SK-N-SH (cell line): ENCODE data around the gene PRPF40A. TPM values are rescaled to one million over a fixed set of nuclear protein-coding genes. Genes with fewer than 3 reads are reported as not detected.

Experiments
- CTCF ChIA-PET: fragments of 300-600, 350-600 bp; formaldehyde crosslinking; extraction: SDS; loops from one replicate; lab custom pipeline; 2021; lab: Yijun Ruan, JAX
- POLR2A ChIA-PET: fragments of 350-600 bp; sonication (Branson Sonifier 250); formaldehyde crosslinking; extraction: SDS; loops from one replicate; lab custom pipeline; 2020; ENCODE audit warnings: antibody characterized with exemption, inconsistent platforms; lab: Yijun Ruan, JAX
- DNase-seq: peaks from one replicate; pipeline ENCODE4 v3.0.0; 2012
- H2AFZ ChIP-seq: fragments of 200-600 bp; sonication (generic); 2 replicates; pipeline ENCODE4 v1.8.1; 2016; ENCODE audit warnings: antibody characterized with exemption, mild to moderate bottlenecking, low read depth
- H3F3A ChIP-seq: fragments of 200-600 bp; sonication (generic); replicated peaks from 2 replicates; pipeline ENCODE3; 2016; ENCODE audit warnings: antibody characterized with exemption, mild to moderate bottlenecking; ENCODE audit not compliant: insufficient read depth
- H3K27ac ChIP-seq, 2 experiments: fragments of 200-500 bp in 1 of 2; fragments of 200-600 bp in 1 of 2; sonication (Bioruptor generic) in 1 of 2; sonication (generic), shearing (Covaris generic) in 1 of 2; 2 replicates each; pipeline versions ENCODE4 v1.5.1 to v1.6.1; 2014 to 2016; ENCODE audit warnings: low read depth in 2 of 2, inconsistent platforms in 1 of 2, low read length in 1 of 2, mild to moderate bottlenecking in 1 of 2, mixed read lengths in 1 of 2
- H3K27me3 ChIP-seq: fragments of 200-600 bp; sonication (generic), shearing (Covaris generic); 2 replicates; pipeline ENCODE4 v1.6.1; 2016; ENCODE audit warnings: mixed run types; ENCODE audit not compliant: insufficient read depth
- H3K36me3 ChIP-seq, 2 experiments: fragments of 200-500 bp in 1 of 2; fragments of 200-600 bp in 1 of 2; sonication (Bioruptor generic) in 1 of 2; sonication (generic) in 1 of 2; replicated peaks in 1 of 2; 2 replicates each; pipeline versions ENCODE3 to v1.5.1; 2014 to 2016; ENCODE audit warnings: low read length in 1 of 2, mild to moderate bottlenecking in 1 of 2; ENCODE audit not compliant: insufficient read depth in 2 of 2, control insufficient read depth in 1 of 2
- H3K4me1 ChIP-seq, 2 experiments: fragments of 200-500 bp in 1 of 2; fragments of 200-600 bp in 1 of 2; sonication (Bioruptor generic) in 1 of 2; sonication (generic), shearing (Covaris generic) in 1 of 2; 2 replicates each; pipeline versions ENCODE4 v1.5.1 to v1.6.1; 2014 to 2016; ENCODE audit warnings: low read depth in 1 of 2, low read length in 1 of 2, mixed run types in 1 of 2; ENCODE audit not compliant: insufficient read depth in 2 of 2, control insufficient read depth in 1 of 2
- H3K4me2 ChIP-seq: fragments of 200-600 bp; sonication (generic), shearing (Covaris generic); 2 replicates; pipeline ENCODE4 v1.6.1; 2017; ENCODE audit warnings: mixed run types
- H3K4me3 ChIP-seq, 2 experiments: fragments of 200-500 bp in 1 of 2; fragments of 200-600 bp in 1 of 2; sonication (Bioruptor generic) in 1 of 2; sonication (generic), shearing (Covaris generic) in 1 of 2; 2 replicates each; pipeline versions ENCODE4 v1.5.1 to v1.8.1; 2014 to 2016; ENCODE audit warnings: low read depth in 2 of 2, inconsistent platforms in 1 of 2, low read length in 1 of 2, mild to moderate bottlenecking in 1 of 2, mixed read lengths in 1 of 2, moderate library complexity in 1 of 2
- H3K79me2 ChIP-seq: fragments of 200-600 bp; sonication (generic); 2 replicates; pipeline ENCODE4 v1.8.1; 2017; ENCODE audit warnings: mild to moderate bottlenecking; ENCODE audit not compliant: insufficient read depth
- H3K9ac ChIP-seq: fragments of 200-600 bp; sonication (generic); 2 replicates; pipeline ENCODE4 v1.6.1; 2017; ENCODE audit warnings: mixed run types
- H3K9me2 ChIP-seq: fragments of 200-600 bp; sonication (generic); 2 replicates; pipeline ENCODE4 v1.6.1; 2017; ENCODE audit warnings: mixed run types
- H3K9me3 ChIP-seq: fragments of 200-600 bp; sonication (generic); 2 replicates; pipeline ENCODE4 v1.6.1; 2017; ENCODE audit warnings: mixed run types, mild to moderate bottlenecking, moderate library complexity
- H4K20me1 ChIP-seq: fragments of 200-600 bp; sonication (generic); 2 replicates; pipeline ENCODE4 v1.6.1; 2017; ENCODE audit warnings: mild to moderate bottlenecking, mixed run types; ENCODE audit not compliant: insufficient read depth
- EP300 ChIP-seq, 2 experiments: IDR thresholded peaks; 2 replicates each; pipeline versions ENCODE4 v1.4.0 to v1.6.1; 2012; ENCODE audit warnings: borderline replicate concordance in 1 of 2, low read depth in 1 of 2, low read length in 1 of 2
- FOSL2 ChIP-seq: IDR thresholded peaks from 2 replicates; pipeline ENCODE4 v1.4.0; 2012; ENCODE audit warnings: low read depth, mild to moderate bottlenecking, moderate library complexity, borderline replicate concordance
- POLR2AphosphoS5 ChIP-seq: IDR thresholded peaks from 2 replicates; pipeline ENCODE4 v1.6.1; 2012; ENCODE audit warnings: low read depth, low read length
- RFX5 ChIP-seq: IDR thresholded peaks from 2 replicates; pipeline ENCODE4 v1.6.1; 2012; ENCODE audit warnings: mild to moderate bottlenecking, improper control_type of control experiment, low read length
- SIN3A ChIP-seq: IDR thresholded peaks from 2 replicates; pipeline ENCODE4 v1.6.1; 2012; ENCODE audit warnings: low read depth, mild to moderate bottlenecking, low read length, moderate library complexity, borderline replicate concordance
- TCF12 ChIP-seq: IDR thresholded peaks from 2 replicates; pipeline ENCODE4 v1.4.0; 2012
- WGBS: methylation state at CpG from one replicate; pipeline ENCODE4 v1.1.6; 2017; ENCODE audit warnings: low lambda C conversion rate; 5-methylcytosine and 5-hydroxymethylcytosine counted together
- polyA plus RNA-seq, 3 experiments: library from polyadenylated mRNA; depleted of rRNA; stranded (reverse); fragments of >200 nt; gene quantifications; 2 replicates each; pipeline ENCODE4 v1.2.3, GENCODE V29; 2012
- TF ChIP-seq, protein P1 (sequence below): IDR thresholded peaks from 2 replicates; pipeline ENCODE4 v1.4.0; 2012; ENCODE audit warnings: low read depth, borderline replicate concordance

Gene PRPF40A
- polyA plus RNA-seq, 1 of the 3 experiments (the other 2 are of a cell fraction): 55.8 TPM

DNA sequence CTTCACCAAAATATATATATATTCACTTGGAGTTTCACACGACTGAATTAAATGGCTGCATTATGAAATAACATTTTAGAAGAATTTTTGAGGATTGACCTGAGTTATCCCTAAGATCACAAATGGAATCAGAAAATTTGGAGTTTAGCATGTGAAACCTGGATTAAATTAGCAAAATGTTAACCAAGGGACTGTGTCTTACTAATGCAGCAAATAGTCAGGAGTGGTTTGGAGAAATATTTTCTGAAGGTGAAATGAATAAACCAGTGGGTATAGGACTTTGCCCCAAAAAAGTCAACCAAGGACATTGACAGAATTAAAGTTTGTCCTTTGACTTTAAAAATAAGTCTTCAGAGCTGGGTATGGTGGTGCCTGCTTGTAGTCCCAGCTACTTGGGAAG lies 111.2 kb downstream of the PRPF40A start:
- H3K27me3 ChIP-seq: no peaks in the 10 kb centered on the region
- H3K4me1 ChIP-seq: no peaks in the 10 kb centered on the region; a peak in 1 of 4 replicates
- H3K36me3 ChIP-seq: peaks cover 4 to 11% of the 10 kb centered on the region in 2 experiments
- H3K9ac ChIP-seq: no peak overlapping the region
- H3K9me2 ChIP-seq: no peaks in the 10 kb centered on the region
- H3K4me2 ChIP-seq: no peak overlapping the region
- no peaks in the 10 kb centered on the region for H4K20me1 ChIP-seq
- H3K79me2 ChIP-seq: no peaks in the 10 kb centered on the region
- WGBS: 94% methylated on average over 1 of the region's 1 CpG
- DNase-seq: no peak
- TF ChIP-seq FOSL2: no peak
- TF ChIP-seq TCF12: 0 out of 2 replicates have a peak, but pooled peaks have one; percentile 33
- H3K9me3 ChIP-seq: no peaks in the 10 kb centered on the region
- H3F3A ChIP-seq: peaks cover 5% of the 10 kb centered on the region
- CTCF ChIA-PET: no interaction called here
- H3K4me3 ChIP-seq: no peak overlapping the region
- POLR2A ChIA-PET: interaction anchor here (1.1 kb wide), 1 partner anchor 9 kb away, joined by 5 read pairs; no protein-coding TSS in a partner anchor
- no peak overlapping the region for H2AFZ ChIP-seq
- H3K27ac ChIP-seq: no peak overlapping the region

DNA sequence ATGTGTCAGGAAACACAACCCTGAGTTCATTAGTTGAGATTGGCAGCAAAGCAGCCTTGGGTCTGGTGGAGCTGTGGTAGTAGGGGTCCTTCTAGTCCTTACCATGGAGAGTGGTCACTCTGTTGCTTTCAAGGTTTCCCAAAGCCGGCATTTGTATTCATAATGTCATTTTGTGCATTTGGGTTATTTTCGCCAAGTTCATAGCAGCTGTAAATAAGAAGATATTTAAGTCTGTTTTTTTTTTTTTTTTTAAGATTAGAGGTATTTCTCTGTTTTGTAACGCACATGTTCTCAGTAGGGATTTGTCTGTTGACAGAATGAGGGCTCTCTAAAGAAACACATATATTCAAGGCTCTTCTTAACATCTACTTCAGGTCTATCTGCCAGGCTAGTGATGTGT lies 114.1 kb downstream of the PRPF40A start:
- TF ChIP-seq EP300 (IDR thresholded peaks at IDR 0.05; ENCODE audit: borderline replicate concordance in 1 of 2, low read depth in 1 of 2, low read length in 1 of 2) (no peak), SIN3A (no peak), POLR2AphosphoS5 (no peak), TCF12 (no peak)
- TF ChIP-seq, protein P1, sequence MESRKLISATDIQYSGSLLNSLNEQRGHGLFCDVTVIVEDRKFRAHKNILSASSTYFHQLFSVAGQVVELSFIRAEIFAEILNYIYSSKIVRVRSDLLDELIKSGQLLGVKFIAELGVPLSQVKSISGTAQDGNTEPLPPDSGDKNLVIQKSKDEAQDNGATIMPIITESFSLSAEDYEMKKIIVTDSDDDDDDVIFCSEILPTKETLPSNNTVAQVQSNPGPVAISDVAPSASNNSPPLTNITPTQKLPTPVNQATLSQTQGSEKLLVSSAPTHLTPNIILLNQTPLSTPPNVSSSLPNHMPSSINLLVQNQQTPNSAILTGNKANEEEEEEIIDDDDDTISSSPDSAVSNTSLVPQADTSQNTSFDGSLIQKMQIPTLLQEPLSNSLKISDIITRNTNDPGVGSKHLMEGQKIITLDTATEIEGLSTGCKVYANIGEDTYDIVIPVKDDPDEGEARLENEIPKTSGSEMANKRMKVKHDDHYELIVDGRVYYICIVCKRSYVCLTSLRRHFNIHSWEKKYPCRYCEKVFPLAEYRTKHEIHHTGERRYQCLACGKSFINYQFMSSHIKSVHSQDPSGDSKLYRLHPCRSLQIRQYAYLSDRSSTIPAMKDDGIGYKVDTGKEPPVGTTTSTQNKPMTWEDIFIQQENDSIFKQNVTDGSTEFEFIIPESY: no peak
- H3K27me3 ChIP-seq: no peaks in the 10 kb centered on the region
- CTCF ChIA-PET: no interaction called here

DNA sequence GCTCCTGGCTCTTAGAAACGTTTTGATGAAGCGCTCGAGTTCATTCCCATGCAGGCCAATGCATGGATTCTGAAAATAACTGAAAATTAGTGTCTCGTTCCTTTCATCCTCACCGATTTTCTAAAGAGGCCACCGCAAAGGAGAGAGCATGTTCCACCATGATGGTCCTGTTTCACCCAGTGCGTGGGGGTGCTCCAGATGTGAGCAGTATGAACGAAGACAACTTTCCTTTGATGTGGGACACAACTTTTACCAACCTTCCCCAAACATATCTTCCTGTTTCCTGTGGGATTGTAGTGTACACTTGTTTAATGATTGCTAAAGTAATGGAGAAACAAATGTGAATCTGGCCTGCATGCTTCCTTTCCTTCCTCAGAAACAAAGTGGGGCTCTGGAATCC lies 114.5 kb downstream of the PRPF40A start:
- H3K36me3 ChIP-seq: peaks cover 1 to 2% of the 10 kb centered on the region in 2 experiments
- H3F3A ChIP-seq: peaks cover 5% of the 10 kb centered on the region
- H3K27me3 ChIP-seq: no peaks in the 10 kb centered on the region
- no peak overlapping the region for H3K4me3 ChIP-seq
- H3K79me2 ChIP-seq: no peaks in the 10 kb centered on the region
- H3K27ac ChIP-seq: no peak overlapping the region
- H3K9me3 ChIP-seq: no peaks in the 10 kb centered on the region
- no peaks in the 10 kb centered on the region for H4K20me1 ChIP-seq
- ChIA-PET POLR2A (no interaction called here), CTCF (no interaction called here)
- no peak overlapping the region for H3K4me2 ChIP-seq
- H3K4me1 ChIP-seq: no peaks in the 10 kb centered on the region
- over 99% methylated on average over 8 of the region's 8 CpGs for WGBS
- DNase-seq: no peak
- no peak overlapping the region for H2AFZ ChIP-seq
- TF ChIP-seq EP300 (IDR thresholded peaks at IDR 0.05; ENCODE audit: borderline replicate concordance in 1 of 2, low read depth in 1 of 2, low read length in 1 of 2) (no peak), RFX5 (no peak)
- no peaks in the 10 kb centered on the region for H3K9me2 ChIP-seq
- H3K9ac ChIP-seq: no peak overlapping the region

More for the DNA sequence above, 114.1 kb downstream of the PRPF40A start:
- H3K4me2 ChIP-seq: no peak overlapping the region
- WGBS: 95% methylated on average over 3 of the region's 3 CpGs
- H3K4me1 ChIP-seq: no peaks in the 10 kb centered on the region
- H3K79me2 ChIP-seq: no peaks in the 10 kb centered on the region
- no peaks in the 10 kb centered on the region for H4K20me1 ChIP-seq
- peaks cover 5% of the 10 kb centered on the region for H3F3A ChIP-seq
- DNase-seq: no peak
- H3K9ac ChIP-seq: no peak overlapping the region
- peaks cover 3 to 4% of the 10 kb centered on the region in 2 experiments for H3K36me3 ChIP-seq
- H3K9me3 ChIP-seq: no peaks in the 10 kb centered on the region
- no peak overlapping the region for H3K4me3 ChIP-seq
- no peaks in the 10 kb centered on the region for H3K9me2 ChIP-seq
- no peak overlapping the region for H2AFZ ChIP-seq
- no peak overlapping the region for H3K27ac ChIP-seq
- POLR2A ChIA-PET: no interaction called here

Other genes with a start within 250 kb of the PRPF40A start
- gene ARL6IP6, start 1.2 kb upstream of the PRPF40A start, polyA plus RNA-seq (2012; rRNA removed): 25.8 and 31.6 TPM in 2 replicates